Stimulated activated CD8-positive, alpha-beta memory T cell treated with anti-CD3 and anti-CD28 coated beads, Interleukin-4, amount 100 ng/mL, for 4 hours (primary cell): ENCODE results near the gene SCAANT1.
A peak's percentile ranks its signal among the peaks of the same experiment; 100 is the strongest.

ENCODE experiments used
- DNase-seq, 2 donors: peaks; one replicate each; pipeline ENCODE4 v3.0.0-alpha.2; 2020; ENCODE audit warnings: low read depth in 2 of 2, low spot score in 1 of 2

The SCAANT1 gene

DNA sequence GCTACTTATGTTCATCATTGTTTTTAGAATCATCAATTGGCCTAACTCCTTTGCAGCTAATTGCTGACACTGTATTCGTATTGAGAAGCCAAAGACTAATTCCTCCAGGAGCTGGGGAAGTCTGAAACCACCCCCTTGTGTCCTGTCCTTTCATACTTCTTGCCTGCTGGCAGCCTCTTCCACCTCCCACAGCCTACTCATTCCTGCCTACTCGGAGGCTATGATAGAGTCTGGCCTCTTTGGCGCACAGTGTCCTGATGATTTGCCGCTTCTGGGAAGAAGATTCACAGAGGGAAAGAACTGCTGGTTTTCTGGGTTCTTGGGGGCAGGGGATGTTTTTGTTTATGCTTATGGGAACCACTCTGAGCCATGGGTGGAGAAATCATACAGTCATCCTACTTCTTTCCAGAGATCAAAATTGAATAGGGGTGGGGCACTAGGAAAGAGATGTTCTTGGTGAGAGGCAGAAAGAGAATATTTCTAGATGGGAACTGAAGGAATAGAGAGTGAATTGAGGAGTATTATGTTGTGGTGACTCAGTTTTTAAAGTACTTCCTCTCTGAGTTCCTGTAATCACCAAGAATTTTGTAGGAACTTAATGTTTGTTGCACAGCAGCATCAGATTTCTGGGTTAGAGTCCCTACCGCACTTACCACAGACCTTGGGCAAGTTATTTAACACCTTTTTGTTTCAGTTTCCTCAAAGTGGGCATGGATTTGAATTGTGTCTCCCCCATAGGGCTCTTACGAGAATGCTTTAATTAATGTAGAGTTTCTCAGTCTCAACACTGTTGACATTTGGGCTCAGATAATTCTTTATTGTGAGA lies 22.1 kb upstream of the SCAANT1 start:
- DNase-seq: no peak

DNA sequence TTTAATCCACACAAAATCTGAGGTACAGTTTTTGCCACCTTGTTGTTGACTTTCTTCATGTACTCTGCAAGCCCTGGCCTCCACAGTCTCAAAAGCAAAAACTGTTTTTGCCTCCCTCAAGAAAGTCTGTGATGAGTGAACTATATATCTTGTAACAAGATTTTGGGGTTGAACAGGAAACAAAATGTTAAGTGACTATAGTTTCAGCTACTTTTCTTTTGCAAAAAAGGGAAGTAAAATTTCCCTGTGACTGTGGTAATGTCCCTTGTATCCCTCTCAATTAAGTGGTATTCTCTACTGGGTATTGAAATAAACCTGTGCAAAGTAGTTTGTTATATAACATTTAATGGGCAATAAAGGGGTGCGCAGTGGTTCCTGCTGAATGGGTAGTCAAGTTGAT lies 21.3 kb upstream of the SCAANT1 start:
- DNase-seq: no peak

DNA sequence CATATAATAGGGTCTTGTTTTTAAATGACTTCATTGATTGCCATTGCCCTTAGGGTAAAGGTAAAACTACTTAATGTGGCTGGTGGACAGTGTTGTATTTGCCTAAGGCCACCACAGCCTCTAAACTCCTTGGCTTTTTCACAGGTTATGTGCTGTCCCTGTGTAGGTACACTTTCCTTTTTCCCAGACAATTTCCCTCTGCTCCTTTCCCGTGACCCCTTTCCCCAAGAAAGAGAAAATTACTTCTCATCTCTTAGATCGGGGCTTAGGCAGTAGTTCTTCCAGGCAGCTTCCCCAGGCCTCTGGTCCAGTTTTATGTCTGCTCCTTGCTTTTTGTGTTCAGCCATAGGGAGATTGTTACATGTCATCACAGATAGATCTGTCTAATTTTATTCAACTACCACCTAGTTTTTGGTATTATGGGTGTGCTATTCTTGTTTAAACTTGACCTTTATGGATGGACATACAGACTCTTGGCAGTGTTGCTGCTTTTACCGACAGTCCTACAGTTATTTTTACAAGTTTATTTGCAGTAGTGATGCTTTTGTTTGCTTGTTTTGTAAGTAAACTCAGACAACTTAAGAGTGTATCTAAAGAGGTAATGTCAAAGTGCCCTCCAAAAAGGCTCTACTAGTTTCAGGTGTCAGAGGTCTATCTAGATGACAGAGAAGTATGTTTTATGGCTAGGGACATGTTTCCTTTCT lies 20.5 kb upstream of the SCAANT1 start:
- no peak for DNase-seq

DNA sequence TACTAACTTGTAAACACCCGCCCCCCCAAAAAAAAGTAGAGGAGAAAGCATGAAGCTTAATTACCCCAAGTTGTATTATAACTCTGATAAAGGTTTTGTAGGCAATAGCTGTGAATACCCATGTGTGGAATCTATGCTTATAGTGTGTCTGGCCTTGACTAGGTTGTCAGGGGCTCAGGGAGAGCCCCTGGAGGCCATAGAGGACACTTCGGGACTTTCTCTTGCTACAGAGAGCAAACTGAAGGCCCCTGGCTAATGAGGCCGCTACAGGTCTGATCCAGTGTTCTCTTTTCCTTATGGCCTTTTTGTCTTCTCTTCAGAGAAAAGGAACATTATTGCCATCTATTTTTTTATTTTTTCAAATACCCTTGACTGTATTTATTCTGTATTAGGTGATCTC lies 19.1 kb upstream of the SCAANT1 start:
- DNase-seq: no peak

DNA sequence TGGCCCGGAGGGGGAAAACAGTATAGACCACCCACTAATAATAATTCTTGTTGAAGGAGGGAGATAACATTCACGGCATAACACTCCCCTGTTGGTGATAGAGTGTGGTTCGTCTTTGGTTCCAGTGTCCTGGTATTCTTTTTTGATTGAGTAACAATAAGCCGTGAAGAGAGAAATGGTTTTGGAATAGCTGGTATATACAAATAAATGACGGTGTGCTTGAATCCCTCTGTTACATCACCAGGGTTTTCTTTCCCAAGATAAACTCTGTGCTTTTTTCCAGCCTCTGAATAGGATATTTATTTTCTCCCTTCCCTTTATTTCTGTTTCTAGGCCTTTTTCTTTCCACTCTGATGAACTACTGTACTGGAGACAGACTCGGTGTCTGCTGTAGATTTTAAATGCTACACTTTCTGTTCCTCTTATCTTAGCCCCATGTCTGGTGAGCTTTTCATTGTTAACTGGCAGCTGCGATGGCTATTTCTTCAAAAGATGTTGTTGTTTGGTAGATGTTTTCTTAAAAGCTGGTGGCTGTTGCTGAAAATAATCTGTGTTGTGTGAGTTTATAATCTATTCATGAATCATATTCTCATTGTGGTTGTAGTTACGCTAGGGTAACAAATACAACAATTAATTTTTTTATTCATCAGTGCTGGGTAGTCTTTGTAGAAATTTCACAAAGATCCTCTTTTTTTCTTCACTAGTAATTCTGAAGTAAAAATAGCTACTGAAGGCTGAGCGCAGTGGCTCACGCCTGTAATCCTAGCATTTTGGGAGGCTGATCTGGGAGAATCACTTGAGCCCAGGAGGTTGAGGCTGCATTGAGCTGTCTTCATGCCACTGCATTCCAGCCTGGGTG lies 15.5 kb upstream of the SCAANT1 start:
- DNase-seq: no peak

DNA sequence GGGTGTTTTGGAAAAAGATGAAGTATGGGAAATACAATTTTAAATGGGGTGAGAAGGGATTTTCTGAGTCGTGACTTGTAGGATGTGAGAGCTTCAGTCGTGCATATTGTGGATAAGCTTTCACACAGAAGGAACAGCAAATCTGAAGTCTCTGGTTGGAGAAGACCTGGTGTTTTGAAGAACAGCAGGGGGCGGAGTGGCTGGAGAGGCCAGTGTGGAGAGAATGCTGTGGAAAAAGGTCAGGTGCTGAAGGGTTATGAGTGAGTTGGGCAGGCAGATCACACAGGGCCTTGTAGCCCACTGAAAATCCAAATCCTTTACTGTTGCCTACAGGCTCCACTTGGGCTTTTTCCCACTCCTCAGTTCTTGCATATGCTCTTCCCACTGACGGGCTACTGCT lies 14.1 kb upstream of the SCAANT1 start:
- DNase-seq: no peak

DNA sequence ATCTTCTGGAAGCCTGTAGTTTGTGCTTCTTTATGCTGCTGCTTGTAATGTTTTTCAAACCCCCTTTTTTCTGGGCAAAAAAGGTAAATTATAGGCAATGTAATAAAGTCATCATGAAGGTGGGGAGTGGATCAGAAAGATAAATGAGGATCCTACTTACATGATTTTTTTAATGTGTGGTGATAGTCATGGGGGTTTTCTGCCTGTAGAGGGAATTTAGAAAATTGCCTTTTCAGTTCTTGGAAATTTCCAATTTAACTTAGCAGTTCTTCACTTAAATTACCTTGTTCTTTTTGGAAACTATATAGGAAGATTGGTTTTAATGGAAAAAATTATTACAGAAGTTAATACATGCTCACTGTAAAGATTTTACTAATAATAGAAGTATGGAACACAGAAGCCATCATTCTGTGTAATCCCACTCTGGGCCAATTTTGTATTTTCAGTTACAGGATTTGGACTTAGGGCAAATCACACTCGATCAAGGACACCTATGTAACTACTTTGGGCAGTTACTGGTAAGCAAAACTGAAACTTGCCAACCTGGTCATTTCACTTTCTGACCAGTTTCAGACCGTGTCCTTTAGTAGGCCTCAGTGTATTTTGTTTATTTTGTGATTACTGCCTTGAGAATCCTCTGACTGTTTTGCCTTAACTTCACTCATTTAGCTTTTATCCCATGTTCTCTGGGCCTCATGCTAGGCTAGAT lies 10.5 kb upstream of the SCAANT1 start:
- no peak for DNase-seq

DNA sequence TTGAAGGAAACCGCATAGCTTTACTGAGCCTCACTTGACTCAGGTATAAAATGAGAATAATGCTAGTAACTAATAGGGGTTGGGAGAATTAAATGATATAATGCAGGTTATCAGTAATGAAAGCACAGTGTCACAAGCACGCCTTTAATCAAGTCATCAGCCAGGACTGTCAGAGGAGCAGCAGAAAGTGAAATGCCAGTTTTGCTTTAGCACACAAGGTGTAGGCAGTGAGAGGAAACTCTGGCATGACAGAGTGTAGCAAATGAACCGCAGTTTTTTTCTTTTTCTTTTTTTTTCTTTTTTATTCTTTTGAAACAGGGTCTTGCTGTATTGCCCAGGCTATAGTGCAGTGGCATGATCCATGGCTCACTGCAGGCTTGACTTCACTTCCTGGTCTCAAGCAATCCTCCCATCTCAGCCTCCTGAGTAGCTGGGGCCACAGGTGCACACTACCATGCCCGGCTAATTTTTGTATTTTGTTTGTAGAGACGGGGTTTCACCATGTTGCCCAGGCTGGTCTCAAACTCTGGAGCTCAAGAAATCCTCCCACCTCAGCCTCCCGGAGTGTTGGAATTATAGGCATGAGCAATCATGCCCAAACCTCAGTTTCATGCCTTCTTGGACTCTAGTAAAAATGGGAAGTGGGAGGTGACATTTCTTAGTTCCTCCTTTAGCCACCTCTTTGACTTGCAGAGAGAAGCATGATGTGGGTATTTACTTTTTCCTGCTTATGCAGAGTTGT lies 9.7 kb upstream of the SCAANT1 start:
- no peak for DNase-seq

DNA sequence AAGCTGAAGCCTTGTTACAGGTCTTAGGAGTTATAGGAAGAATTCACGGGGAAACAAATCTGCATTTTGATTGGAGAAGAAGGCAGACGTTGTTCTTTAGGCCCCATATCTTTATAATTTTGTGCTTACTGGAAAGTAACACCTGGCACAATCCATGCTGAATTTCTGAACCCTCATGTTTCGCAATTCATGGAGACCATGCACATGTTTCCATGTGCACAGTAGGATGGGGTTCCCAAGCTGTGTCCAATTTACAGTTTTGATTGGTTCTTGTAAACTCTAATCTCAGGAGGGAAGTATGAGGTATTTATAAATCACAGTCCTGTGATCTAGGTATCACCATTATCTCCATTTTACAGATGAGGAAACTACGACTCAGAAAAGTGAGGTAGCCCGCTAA lies 7.8 kb upstream of the SCAANT1 start:
- DNase-seq: no peak

DNA sequence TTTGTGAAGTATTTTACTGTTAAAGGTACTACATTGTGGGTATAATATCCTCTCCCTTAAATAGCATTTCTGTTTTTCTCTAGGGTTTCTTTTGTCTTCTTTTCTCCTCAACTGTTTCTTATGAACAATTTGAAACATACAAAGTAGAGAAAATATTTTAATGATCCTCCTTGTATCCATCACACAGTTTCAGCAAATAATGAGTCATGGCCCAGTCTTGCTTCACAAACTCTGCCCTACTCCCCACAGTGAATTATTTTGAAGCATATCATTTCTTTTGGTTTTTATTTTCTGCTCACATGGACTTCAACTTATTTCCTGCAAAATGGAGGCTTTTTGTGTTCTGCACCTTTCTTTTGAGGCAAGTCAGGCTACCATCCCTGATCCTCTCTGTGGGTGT lies 6.1 kb upstream of the SCAANT1 start:
- DNase-seq: no peak

DNA sequence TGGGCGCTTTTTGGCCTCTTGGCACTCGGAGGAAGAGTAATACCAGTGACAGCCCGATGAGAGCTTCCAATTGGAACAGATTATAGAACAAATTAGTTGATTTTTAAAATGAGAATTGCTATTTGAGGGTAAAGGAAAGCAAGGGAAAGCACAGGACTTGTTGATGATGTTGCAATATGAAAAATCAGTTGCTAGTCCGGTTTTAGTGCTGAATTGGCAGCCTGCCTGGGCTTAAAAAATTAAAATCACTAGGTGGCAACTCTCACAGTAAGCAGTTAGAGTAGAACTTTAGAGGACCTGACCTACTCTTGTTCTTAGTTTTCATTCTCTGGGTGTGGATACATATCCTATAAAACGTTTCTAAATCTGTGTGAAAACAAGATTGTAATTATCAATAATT lies 2.1 kb upstream of the SCAANT1 start:
- no peak for DNase-seq

DNA sequence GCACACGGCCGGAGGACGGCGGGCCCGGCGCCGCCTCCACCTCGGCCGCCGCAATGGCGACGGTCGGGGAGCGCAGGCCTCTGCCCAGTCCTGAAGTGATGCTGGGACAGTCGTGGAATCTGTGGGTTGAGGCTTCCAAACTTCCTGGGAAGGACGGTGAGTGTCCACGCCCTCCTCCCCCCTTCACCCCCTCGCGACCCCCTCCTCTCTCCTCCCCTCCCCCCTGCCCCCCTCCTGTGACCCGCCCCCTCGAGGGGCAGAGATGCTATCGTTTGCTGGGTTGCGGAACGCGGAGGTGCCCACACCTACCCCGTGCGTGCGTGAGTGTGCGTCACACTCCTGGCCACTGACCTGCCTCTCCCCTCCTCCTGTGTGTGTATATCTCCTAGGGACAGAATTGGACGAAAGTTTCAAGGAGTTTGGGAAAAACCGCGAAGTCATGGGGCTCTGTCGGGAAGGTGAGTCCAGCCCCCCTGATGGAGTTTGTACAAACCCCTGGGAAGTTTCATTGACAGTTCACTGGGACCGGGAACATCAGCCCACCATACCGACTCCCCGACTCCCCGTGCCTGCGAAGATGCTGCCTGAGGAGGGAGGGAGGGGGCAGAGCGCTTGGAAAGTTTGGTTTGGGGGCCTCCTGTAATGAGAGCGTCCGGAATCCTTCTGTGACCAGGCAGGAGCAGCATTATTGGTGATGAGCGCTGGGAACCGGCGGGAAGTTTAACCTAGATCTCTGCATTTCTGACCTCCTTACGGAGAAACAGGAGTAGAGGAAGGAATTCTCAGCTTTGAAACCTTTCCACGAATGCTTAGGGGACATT lies 795 bp upstream of the SCAANT1 start:
- DNase-seq: peak; percentile 11 to 14

DNA sequence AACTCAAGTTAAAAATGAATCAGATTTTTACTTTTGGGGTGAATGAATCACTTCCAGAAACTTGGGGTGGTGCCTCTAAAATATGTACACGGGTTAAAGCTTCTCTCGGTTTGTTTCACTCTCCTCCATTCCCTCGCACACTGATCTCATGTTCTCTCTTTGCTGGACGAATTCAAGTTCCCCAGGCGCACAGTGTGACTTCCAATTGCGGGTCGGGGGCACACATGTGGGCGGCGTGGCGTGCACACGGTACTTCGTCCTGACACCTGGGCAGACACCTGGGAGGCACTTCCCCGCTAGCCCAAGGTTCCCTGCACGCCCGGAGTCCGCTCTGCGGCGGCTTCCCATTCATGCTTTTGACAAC lies 692 bp downstream of the SCAANT1 start:
- no peak for DNase-seq

DNA sequence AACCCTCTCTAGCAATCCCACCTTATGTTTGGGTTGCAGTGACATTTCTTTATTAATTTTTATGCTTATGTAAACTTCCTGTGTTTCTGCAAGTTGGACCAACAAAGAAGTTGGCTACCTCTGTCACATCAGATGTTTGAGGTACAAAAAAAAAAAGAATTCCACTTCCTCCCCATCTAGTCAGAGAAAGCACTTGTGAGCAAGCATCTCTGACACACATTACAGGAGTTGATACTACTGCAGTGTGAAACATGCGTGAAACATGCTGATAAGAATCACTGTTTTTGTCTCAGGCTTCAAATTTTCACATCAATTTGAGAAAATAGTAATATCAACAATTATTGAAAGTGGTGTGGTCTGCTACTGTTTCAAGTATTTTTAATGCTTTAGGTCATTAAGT lies 1.3 kb downstream of the SCAANT1 start:
- no peak for DNase-seq

DNA sequence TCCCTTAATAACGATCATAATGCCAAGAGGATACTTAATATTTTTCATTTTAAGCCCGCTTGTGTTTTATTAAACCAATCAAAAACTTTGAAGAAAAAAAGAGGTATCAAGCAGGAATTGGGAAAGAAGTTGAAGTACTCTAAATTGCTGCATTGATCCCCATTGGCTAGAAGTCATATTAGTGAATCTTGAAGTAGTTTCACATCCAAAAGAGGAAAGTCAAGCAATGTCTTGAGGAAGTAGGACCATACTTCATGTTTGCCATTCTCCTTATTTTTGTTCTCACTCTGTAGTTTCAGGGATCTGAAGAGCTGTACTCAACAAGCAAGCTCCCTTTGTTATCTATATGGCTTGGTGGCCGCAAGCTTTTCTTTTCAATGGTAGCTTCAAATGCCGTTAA lies 2.2 kb downstream of the SCAANT1 start:
- no peak for DNase-seq

DNA sequence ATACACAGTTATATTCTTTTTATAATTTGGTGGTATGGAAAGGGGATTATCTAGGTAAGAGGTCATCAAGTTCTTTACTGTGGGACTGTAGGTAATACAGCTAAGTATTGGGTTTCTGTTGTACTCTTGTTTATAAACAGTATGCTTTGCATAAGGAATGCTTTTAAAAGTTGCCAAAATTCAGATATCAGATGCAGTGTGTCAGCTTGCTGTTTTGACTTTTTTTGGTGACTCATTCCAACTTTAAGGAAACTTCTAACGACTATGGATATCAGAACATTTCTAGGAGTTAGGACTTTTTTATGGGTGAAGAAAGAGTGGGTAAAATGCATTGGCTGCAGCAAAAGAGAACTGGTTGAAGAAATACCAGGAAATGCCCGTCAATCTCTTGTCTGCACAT lies 2.8 kb downstream of the SCAANT1 start:
- DNase-seq: no peak

DNA sequence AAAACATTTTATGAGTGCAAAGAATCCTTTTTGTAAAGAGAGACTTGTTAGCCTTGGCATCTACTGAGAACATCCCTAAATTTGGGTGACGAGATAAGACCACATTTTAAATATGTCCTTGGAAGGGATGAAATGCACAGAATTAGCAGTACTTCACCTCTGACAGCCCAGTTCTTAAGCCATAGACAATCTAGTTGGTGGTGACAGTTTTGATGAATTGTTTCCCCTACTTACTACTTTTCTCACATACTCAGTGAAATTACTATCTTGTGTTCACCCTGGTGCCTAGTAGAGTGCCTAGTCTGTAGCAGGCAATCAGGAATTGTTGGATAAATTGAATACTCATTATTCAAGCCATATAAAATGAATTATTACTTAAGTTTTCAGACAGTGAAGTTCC lies 3.4 kb downstream of the SCAANT1 start:
- no peak for DNase-seq

DNA sequence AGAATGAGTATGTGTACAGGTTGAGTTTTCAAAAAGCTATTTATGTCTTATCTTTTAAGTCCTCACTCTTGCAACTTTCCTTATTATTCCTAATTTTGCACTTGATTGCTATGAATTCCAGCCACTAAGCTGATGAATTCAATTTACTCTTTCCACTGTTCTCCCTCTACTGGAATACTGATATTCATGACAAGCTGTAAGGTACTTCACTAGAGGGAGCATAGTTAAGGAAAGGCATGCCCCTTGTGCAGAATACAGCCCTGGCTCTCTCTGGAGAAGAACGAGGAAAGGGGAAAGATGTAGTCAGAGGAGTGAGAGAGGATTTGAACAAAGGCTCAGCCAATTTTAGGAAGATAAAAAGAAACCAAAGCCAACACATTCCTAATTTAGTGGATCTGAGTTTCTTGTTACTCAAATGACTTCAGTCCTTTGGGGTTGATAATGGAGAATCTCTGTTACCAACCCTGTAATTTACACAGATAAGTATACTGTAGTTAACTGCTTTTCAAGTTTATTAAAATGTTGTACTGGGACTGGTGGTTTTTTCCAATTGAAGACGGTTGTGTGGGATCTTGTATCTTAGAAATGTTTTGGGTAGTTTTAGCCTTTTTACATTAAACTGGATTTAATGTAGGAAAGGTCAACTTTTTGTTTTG lies 4.0 kb downstream of the SCAANT1 start:
- no peak for DNase-seq
